DMS 273 (cell line): ENCODE data around the gene LIF.
"Not testable (repeated sequence)": the region's sequence is repeated elsewhere in the genome, so short reads cannot be mapped to it uniquely, and the experiment has no call there.

Experiments
- DNase-seq: peaks from one replicate; lab custom pipeline; 2025; ENCODE audit not compliant: unreplicated experiment; lab: John Stamatoyannopoulos, UW

Gene LIF

DNA sequence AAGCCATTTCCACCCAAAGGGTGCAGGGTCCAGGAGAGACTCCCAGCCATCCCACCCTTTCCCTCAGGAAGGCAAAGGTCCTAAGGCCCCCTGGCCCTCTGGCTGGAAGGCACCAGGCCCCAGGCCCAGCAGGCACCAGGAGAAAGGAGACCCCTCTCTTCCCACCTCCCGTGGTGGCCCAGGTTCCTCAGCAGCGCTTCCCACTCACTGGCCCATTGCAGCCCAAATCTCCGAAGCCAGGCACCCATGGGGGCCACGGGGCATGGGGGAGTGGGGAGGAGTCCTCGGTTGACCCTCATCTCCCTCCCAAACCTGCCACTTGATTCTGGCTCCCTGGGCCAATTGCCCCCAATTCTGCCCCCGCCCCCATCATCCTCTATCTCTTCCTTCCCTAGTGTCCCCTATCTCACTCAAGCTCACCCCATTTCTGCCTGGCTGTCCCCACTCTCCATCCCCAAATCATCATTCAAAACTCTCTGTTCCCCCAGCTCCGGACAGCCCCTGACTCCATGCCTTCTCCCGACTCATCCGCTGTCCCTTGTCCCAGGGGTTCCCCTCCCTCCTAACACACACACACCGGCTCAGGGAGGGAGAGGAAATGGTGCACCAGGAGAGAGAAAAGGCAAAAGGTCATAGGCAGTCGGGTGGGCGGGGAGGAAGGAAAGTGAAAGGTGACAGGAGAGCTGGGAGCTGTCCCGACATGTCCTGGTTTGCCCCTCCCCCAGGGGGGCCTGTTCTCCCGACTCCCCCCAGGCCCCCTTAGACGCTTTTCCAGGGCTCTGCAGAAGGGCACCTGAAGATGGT lies 1.2 kb downstream of the LIF start:
- no peak for DNase-seq

DNA sequence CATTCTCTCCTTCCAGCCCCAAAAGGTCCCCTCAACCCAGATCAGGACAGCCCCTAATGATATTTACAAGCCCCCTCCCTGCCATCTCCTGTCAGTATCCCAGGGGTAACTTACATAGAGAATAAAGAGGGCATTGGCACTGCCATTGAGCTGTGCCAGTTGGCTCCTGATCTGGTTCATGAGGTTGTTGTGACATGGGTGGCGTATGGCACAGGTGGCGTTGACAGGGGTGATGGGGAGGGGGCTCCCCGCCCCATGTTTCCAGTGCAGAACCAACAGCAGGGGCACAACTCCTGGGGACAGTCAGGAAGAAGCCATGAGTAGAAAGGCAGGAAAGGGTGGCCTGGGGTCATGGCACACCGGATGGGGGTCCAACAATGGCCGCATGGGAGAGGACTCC lies 1.9 kb downstream of the LIF start:
- no peak for DNase-seq

DNA sequence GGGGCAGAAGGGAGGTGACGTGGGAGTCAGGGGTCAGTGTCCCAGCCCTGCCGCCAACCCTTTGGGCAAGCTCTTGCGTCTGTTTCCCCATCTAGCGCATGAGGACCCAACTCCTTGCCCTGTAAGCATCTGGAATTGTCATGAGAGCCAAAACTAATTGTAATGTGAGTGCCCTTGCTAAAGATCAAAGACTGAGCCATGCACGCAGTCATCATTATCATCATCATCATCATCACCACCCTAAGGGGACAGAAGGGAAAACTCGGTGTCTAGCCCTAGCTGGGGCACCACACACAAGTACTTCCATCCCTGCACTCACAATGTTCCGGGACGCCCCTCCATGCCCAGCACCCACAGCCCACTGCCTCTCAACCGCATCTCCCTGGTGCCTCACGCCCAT lies 2.5 kb downstream of the LIF start:
- no peak for DNase-seq

DNA sequence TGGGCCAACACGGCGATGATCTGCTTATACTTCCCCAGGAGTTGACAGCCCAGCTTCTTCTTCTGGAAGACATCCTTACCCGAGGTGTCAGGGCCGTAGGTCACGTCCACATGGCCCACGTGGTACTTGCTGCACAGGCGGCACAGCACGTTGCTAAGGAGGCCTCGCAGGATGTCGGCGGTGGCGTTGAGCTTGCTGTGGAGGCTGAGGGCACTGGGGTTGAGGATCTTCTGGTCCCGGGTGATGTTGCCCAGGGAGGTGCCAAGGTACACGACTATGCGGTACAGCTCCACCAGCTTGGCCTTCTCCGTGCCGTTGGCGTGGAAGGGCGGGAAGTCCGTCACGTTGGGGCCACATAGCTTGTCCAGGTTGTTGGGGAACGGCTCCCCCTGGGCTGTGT lies 2.9 kb downstream of the LIF start:
- DNase-seq, result no peak

DNA sequence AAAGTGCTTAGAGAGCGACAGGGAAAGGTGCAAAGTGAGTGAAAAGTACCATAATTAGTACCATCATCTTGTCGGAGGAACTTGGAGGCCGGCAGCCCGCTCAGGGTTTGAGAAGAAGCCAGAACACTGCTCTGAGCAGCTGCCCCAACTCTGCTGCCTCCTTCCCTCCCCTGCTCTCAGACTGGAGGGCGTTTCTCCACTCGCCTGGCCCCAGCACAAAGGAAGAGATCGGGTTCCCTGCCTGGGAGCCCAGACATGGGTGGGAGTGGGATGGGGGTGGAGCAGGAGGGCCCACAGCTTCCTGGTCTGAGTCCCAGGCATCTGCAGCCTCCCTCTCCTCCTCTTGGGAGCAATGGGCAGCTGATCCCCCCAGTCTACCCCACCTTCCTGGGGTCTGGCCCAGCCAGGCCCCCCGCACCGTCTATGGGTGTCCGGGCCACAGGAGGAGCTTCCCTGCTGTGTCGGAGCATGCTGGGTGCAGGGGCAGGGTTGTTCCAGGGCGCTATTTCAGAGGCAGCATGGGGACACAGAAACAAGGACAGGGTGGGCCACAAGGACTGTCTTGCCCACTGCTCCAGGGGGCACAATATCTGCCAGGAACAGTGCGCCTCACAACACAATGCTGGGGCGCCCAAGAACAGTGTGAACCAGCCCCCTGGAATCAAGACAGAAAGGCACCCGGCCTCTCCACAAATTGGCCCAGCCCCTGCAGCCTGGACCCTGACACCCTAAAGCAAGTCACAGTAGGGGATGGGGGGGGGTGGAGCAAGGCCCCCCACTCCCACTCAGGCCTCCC lies 4.8 kb downstream of the LIF start:
- DNase-seq, result no peak

DNA sequence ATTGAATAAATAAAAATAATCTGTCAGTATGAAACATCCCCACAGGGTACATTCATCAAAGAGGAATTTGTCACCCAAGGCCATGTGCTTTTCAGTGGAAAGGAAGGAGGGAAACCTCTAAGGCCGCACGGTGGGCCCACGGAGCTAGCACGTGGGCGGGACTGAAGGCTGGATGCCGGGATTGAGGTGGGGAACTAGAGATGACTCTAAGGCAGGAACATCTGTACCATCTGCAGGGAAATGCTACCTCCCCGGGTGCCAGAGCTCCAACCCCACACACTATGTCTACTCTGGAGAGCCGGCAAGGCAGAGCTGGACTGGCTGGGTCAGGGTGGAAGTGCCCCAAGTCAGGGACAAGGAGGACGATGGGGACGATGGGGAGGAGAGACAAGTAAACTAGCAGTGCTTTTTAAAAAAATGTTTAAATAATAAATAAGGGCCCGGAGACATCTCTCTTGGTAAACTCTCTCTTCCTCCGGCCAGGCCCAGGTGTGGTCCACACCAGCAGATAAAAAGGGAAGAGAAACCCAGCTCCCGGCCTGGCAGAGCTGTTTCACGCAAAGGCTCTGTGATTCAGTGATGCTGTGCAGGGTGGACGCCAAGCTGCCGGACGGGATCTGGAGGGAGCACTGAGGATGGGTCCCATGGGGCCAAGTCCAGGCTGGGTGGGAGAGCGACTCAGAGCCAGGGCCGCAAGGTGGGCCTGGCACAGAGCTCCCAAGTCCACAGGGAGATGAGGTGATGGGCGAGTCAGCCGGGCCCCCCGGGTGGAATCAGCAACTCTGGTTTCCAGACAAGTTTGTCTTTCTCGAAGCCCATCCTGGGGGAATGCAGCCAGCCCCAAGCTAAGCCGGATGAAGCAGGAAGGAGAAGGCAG lies 5.8 kb downstream of the LIF start:
- DNase-seq, result no peak

DNA sequence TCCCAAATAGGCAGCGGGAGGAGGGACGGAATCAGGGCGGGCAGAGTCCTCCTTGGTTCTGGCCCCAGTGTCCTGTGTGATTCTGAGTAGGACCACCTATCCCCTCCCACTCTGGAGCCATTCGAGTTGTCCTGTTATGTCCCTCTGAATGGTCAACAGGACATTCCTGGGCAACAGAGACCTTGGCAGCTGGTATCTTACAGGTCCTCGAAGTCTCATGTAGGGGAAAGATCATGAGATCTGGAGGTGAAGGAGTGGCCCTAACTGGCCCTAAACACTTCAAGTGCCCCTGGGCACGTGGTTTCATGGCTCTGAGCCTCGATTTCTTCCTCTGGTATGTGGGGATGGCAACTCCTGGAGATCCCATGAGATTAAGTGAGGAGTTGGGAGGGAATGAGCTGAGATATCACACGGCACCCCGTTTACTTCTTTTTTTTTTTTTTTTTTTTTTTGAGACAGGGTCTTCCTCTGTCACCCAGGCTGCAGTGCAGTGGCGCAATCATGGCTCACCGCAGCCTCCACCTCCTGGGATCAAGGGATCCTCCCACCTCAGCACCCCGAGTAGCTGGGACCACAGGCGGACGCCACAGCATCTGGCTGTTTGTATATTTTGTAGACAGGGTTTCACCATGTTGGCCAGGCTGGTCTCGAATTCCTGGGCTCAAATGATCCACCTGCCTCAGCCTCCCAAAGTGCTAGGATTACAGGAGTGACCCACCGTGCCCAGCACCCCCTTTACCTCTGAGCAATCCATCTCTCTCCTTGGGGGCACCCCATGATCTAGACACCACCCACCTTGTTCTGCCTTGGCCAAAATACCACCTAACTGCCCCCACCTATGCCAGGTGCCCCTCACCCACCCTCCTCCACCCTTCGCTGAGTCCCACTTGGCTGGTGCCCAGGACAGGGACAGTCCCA lies 6.8 kb downstream of the LIF start:
- DNase-seq, result no peak

DNA sequence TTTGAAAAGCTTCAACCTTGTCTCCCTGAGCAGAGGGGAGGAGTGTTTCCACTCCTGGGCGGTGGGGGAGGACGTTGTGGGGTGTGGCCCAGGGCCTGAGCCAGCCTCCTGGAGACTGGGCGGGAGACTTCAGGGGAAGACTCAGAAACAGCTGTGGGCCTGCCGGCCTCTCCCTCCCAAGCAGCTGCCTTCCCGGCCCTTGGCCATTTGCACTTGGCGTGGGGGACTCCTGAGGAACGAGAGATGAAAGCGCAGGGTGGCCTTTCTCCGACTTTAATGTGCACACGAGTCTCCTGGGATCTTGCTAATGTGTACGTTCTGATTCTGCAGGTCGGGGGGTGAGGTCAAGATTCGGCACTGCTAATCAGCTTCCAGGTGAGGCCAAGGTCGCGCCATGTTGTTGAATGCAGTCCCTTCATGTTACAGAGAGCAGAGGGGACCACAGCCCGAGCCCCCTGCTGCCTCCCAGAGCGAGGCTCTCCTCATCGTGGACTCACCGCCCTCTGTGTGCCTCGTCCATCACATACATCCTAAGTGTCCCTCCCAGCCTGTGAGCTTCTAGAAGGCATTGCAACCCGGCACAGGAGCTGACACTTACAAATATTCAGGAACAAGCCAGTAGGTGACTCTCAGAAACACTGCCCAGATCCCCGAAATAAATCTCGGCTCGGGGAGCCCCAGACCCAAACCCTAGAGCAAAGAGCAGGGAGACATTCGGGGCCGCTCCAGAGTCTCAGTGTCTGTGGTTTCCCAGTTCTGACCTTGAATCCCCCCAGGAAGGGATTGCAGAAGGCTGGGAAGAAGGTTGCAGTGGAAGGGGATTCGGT lies 7.7 kb downstream of the LIF start:
- DNase-seq, result peak; percentile 26

DNA sequence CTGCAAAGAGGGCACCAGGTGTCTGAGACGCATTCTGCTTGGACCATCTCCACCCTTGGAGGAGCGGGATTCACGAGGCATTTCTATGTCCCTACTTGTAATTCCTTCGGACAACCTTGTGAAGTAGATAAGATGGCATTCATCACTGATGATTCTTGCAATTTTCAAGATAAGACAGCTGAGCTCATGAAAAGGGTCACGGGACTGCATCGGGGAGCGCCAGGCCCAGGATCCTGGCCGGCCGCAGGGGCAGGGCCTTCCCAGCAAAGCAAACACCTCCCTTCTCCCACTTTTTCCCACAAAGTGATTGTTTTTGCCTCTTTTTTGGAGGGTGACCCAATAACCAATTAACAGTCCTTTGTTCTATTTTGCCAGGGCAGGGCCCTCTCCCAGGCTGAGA lies 8.4 kb downstream of the LIF start:
- no peak for DNase-seq

DNA sequence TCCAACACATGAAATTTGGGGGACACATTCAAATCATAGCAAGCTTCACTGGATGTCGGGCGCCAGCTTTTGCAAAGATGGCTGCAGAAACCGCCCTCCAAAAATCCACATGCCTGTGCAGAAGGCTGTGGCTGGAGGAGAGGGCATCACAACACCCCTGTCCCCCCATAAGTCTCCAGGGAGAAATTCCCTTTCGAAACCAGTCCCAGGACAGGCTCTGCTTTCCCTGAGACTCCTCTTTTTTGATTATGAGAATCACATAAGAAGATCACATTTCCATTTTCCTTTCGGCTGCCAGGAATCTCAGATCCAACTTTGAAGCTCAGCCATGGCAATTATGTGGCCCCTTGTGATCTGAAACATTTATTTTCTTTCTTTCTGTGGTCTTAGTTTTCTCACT lies 9.7 kb downstream of the LIF start:
- DNase-seq, result no peak

DNA sequence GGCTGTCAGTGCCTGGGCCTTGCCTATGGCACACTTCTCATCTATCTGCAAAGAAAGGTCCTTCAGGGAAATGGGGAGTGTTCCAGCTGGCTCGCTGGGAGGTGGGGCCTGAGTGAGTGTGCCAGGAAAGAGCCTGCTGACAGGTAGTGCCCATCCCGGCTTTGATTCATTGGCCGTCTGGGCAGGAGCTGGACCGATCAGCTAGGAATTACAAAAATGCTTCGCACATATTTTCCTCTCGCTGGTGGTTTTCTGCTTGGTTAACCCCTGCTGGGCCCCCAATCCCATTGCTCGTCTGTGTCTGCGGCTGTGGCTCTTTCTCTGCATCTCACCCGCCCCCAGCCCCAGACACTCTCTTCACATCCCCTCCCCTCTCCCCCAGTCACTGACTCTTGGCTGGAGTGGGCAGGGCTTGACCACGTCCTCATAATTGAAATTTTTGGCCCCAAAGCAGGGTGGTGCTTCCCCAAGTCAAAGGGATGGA lies 10.8 kb downstream of the LIF start:
- DNase-seq, result no peak

DNA sequence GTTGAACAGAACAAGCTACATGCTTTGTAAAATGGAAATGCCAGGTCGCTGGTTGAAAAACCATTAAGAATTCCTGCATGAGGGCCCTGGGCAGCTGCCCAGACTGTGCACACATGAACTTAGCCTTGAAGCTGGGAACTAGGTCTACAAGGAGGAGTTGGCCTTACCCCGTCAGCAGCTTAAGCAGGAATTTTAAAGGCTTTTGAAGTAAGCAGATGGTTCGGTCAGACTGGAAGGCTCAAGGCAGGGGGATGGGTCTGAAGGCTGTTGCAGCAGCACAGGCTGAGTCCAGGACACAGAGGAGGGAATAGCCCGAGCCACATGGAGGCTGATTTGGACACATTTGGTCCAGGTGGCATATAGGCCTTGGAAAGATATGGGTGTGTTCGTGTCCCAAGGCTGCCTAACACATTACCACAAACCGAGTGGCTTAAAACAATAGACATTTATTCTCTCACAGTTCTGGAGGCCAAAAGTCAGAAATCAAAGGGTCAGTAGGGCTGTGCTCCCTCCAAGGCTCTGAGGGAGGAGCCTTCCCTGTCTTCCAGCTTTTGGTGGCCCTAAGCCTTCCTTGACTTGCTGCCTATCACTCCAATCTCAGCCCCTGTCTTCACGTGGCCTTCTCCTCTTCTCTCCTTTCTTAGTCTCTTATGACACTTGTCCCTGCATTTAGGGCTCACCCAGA lies 11.6 kb downstream of the LIF start:
- DNase-seq, result peak; percentile 75

DNA sequence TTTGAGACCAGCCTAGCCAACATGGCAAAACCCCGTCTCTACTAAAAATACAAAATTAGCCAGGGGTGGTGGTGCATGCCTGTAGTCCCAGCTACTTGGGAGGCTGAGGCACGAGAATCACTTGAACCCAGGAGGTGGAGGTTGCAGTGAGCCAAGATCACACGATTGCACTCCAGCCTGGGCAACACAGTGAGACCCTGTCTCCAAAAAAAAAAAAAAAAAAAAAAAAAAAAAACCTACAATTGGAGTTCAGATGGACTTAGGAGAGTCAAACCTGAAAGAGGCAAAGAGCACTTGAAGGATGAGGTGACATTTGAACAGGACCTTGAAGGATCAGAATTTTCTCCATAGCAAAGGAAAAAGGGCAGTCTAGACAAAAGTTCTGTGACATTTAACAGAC lies 12.2 kb downstream of the LIF start:
- not testable (repeated sequence) for DNase-seq

DNA sequence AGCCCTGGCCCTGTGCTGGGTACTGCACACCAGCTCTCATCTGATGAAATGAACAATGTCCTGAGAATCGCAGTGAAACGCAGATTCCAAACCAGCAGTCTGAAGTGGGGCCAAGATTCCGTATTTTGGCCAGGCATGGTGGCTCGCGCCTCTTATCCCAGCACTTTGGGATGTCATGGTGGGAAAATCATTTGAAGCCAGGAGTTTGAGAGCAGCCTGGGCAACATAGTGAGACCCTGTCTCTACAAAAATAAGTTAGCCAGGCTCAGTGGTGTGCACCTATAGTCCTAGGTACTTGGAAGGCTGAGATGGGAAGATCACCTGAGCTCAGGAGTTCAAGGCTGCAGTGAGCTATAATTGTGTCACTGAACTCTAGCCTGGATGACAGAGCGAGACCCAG lies 13.0 kb downstream of the LIF start:
- no peak for DNase-seq

DNA sequence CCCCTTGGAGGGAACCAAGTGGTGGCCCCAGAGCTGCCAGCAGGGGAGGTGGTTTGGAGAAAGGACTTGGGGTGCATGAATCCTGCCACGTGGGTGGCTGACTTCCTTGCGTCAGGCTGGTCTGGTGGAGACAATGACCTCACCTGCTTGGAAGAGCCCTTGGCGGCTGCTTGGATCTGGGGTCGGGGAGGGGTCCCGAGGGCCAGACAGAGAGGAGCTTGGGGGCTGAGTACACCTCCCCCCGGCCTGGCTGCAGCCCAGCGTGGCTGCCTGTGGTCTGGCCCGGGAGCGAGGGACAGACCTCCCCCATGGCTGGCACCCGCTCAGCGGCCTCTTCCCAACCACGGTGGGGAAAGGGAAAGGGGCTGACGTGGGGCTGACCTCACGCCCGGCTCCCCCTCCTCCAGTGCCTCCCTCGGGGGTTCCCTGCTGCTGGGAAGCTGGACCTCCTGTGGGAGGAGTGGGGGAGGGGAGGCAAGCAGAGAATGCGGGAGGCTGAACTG lies 13.8 kb downstream of the LIF start:
- no peak for DNase-seq

DNA sequence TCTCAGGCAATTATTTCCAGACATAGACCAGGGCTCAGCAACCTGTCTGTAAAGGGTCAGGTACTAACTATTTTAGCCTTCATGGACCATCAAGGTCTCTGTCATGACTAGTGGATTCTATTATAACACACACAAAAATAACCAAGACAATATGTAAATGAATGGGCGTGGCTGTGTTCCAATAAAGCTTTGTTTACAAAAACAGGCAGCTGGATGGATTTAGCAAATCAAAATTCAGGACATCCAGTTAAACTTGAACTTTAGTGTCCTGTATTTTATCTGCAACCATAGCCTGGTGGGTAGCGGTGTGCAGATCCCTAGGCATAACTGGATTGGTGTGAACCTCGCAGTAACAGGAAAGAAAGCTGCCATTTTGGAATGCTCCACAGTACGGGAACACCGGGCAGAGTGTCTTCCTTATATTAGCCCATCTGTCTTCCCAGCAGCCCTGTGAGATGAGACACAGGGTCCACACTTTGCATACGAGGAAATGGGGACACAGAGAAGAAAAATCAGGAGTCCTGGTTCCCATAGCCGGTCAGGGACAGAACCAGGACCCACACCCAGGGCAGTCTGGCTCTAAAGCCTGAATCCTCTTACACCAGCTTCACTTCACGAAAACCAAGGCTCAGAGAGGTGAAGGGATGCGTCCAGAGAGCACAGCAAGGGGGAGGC lies 15.6 kb downstream of the LIF start:
- DNase-seq, result no peak

DNA sequence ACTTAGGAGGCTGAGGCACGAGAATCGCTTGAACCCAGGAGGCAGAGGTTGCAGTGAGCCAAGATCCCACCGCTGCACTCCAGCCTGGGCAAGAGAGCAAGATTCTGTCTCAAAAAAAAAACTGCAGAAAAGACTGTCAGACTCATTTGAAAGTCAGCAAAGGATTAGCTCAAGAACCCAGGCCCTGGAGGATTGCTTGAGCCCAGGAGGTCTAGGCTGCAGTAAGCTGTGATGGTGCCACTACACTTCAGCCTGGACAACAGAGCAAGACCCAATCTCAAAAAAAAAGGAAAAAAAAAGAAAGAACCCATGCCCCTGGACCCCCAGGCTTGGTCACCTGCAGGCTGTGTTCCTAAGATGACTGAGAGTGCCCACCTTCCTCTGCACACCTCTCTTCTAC lies 16.2 kb downstream of the LIF start:
- DNase-seq, result no peak
